Stimulated activated CD4-positive, alpha-beta T cell treated with anti-CD3 and anti-CD28 coated beads, Interleukin-15, amount 100 ng/mL, for 24 hours (primary cell): ENCODE measurements around the gene STARD5.
"Not testable (repeated sequence)": the region's sequence is repeated elsewhere in the genome, so short reads cannot be mapped to it uniquely, and the experiment has no call there.

ENCODE experiments used
- DNase-seq: peaks from one replicate; pipeline ENCODE4 v3.0.0-alpha.2; 2020

Gene STARD5

GRCh38 chr15:81323944-81324881, at the start of gene STARD5:
STARD5 (minus strand) TSS chr15:81324141; CDS start chr15:81324099, 42 bp downstream.
- DNase-seq, result peak; percentile 100

- DNase-seq, result no peak
These were observed 49.2 kb upstream of the STARD5 start for GRCh38 chr15:81373176-81373575.

- DNase-seq, result no peak
These were observed 48.6 kb upstream of the STARD5 start for GRCh38 chr15:81372575-81372974.

GRCh38 chr15:81363718-81364500, 40.0 kb upstream of the STARD5 start:
- no peak for DNase-seq

- DNase-seq, result no peak
These were observed 39.3 kb upstream of the STARD5 start for GRCh38 chr15:81363276-81363675.

- no peak for DNase-seq
These were observed 38.8 kb upstream of the STARD5 start for GRCh38 chr15:81362790-81363189.

- no peak for DNase-seq
These were observed 38.0 kb upstream of the STARD5 start for GRCh38 chr15:81361891-81362290.

- no peak for DNase-seq
These were observed 36.5 kb upstream of the STARD5 start for GRCh38 chr15:81360491-81360890.

- DNase-seq, result no peak
These were observed 34.3 kb upstream of the STARD5 start for GRCh38 chr15:81358248-81358647.

GRCh38 chr15:81357180-81357686, 33.3 kb upstream of the STARD5 start:
- no peak for DNase-seq

- no peak for DNase-seq
These were observed 32.3 kb upstream of the STARD5 start for GRCh38 chr15:81356252-81356651.

GRCh38 chr15:81351651-81352050, 27.7 kb upstream of the STARD5 start:
- DNase-seq, result no peak

- no peak for DNase-seq
These were observed 25.3 kb upstream of the STARD5 start for GRCh38 chr15:81349271-81349670.

- DNase-seq, result not testable (repeated sequence)
These were observed 24.8 kb upstream of the STARD5 start for GRCh38 chr15:81348691-81349090.

- DNase-seq, result no peak
These were observed 24.0 kb upstream of the STARD5 start for GRCh38 chr15:81347910-81348309.

GRCh38 chr15:81346611-81347010, 22.7 kb upstream of the STARD5 start:
- DNase-seq, result no peak

- DNase-seq, result no peak
These were observed 19.4 kb upstream of the STARD5 start for GRCh38 chr15:81343371-81343770.

GRCh38 chr15:81341351-81341750, 17.4 kb upstream of the STARD5 start:
- no peak for DNase-seq

GRCh38 chr15:81339851-81340250, 15.9 kb upstream of the STARD5 start:
- DNase-seq, result no peak

- DNase-seq, result no peak
These were observed 15.4 kb upstream of the STARD5 start for GRCh38 chr15:81339321-81339720.

GRCh38 chr15:81338170-81339007, 14.4 kb upstream of the STARD5 start:
- no peak for DNase-seq

GRCh38 chr15:81337713-81338157, 13.8 kb upstream of the STARD5 start:
- no peak for DNase-seq

- DNase-seq, result no peak
These were observed 13.3 kb upstream of the STARD5 start for GRCh38 chr15:81337241-81337640.
